Effector CD8-positive, alpha-beta T cell (primary cell): ENCODE results near the gene CT45A2.
"Not testable (repeated sequence)": the region's sequence is repeated elsewhere in the genome, so short reads cannot be mapped to it uniquely, and the experiment has no call there.

Experiments used
- DNase-seq: peaks from one replicate; lab custom pipeline; 2025; lab: John Stamatoyannopoulos, UW
- total RNA-seq, 4 experiments: gene quantifications; one replicate each; lab custom pipeline; 2026; lab: John Stamatoyannopoulos, UW

Gene CT45A2
- total RNA-seq, result 0 reads per million in 4 experiments

GRCh38 chrX:135819912-135820311 lies at the start of gene CT45A2:
CT45A2 (minus strand) TSS chrX:135820012; CDS start chrX:135816265, 3,747 bp downstream.
- not testable (repeated sequence) for DNase-seq

GRCh38 chrX:135854438-135854837 lies 34.6 kb upstream of the CT45A2 start, which contains the start of gene CT45A8:
CT45A8 (minus strand) TSS chrX:135854538; CDS start chrX:135850783, 3,755 bp downstream.
- DNase-seq, result not testable (repeated sequence)

GRCh38 chrX:135837180-135837579 lies 17.4 kb upstream of the CT45A2 start, which contains the start of gene CT45A7:
CT45A7 (minus strand) TSS chrX:135837280; CDS start chrX:135833533, 3,747 bp downstream.
- DNase-seq, result not testable (repeated sequence)

- DNase-seq, result not testable (repeated sequence)
These were observed 17.1 kb downstream of the CT45A2 start, which contains the start of gene CT45A6 for GRCh38 chrX:135802687-135803086. CT45A6 (minus strand) TSS chrX:135802787; CDS start chrX:135798993, 3,794 bp downstream.

DNA sequence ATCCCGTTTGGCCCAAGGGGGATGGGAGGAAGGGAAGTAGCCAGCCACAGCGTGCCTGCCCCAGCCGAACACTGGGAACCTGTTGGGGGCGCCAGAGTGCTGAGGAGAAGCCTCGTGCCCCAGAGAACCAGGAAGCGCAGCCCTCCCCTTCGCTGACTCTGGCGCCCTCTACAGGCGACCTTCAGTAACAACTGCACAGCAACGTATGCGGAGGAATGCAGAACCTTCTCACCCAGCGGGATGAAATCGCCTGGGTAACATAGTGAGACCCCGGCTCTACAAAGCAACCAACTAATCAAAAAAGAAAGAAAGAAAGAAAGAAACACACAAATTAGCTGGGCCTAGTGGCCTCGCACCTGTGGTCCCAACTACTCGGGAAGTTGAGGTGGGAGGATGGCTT lies 34.4 kb downstream of the CT45A2 start, which contains the start of gene CT45A5:
CT45A5 (minus strand) TSS at position 101 of the 400 bp plus-strand sequence. CDS start 3,774 bp downstream, outside the sequence.
- DNase-seq, result not testable (repeated sequence)

DNA sequence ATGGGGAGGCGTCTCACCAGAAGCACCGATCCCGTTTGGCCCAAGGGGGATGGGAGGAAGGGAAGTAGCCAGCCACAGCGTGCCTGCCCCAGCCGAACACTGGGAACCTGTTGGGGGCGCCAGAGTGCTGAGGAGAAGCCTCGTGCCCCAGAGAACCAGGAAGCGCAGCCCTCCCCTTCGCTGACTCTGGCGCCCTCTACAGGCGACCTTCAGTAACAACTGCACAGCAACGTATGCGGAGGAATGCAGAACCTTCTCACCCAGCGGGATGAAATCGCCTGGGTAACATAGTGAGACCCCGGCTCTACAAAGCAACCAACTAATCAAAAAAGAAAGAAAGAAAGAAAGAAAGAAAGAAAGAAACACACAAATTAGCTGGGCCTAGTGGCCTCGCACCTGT lies 51.7 kb downstream of the CT45A2 start, which contains the start of gene CT45A3:
CT45A3 (minus strand) TSS at position 101 of the 400 bp plus-strand sequence. CDS start 3,747 bp downstream, outside the sequence.
- not testable (repeated sequence) for DNase-seq
